Activated T-helper 9 cell treated with anti-CD3 and anti-CD28 coated beads, Interleukin-2, amount 50 U/mL, for 16 hours (primary cell): ENCODE results near the gene DNA2.

Experiments
- DNase-seq: peaks from one replicate; pipeline ENCODE4 v3.0.0-alpha.2; 2020; ENCODE audit warnings: low read depth

DNA2 gene

DNA sequence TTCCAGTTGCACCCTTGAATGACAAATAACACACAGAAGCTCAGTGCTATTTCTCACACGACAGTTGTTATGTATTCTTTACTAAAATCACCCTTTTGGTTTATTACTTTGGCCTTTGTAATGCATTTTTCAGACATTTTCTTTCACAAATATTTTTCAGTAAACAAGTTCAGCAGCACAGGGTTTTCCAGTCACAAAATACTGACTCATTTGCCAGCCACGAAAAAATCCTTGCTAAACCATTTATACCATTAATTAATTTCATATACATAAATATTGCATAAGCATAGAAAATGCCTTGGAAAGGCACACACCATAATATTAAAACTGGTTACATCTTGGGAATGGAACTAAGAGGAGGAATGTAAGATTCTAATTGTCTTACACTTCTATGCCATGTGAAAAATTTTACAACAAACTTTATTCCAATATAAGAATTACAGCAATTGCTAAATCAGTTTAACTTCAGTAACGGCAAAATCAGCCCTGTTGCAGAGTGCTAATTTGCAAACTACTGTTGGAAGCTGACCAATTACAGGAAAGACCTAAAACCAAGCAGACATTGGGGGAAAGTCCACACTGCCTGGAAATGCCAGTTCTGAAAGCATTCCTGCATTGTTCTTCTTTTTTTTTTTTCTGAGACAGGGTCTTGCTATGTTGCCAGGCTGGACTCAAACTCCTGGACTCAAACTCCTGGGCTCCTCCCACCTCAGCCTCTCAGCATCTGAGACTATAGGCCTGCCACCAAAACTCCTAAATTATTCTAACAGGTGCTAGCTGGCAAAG, 107.5 kb downstream of the DNA2 start:
- no peak for DNase-seq
